GM10248 (cell line): ENCODE measurements around the gene MAP10.

Source experiments
- CTCF ChIA-PET: fragments of 300-600 bp; sonication (Branson Sonifier 250); formaldehyde crosslinking; extraction: SDS; loops from one replicate; lab custom pipeline; 2021; ENCODE audit warnings: antibody characterized with exemption; lab: Yijun Ruan, JAX
- POLR2A ChIA-PET: fragments of 350-650 bp; sonication (Branson Sonifier 250); formaldehyde crosslinking; extraction: SDS; loops from one replicate; lab custom pipeline; 2020; ENCODE audit warnings: antibody characterized with exemption; lab: Yijun Ruan, JAX
- DNase-seq: peaks from one replicate; pipeline ENCODE4 v3.0.0; 2012; ENCODE audit errors: extremely low spot score
- CTCF ChIP-seq: IDR thresholded peaks from 2 replicates; pipeline ENCODE4 v1.5.1; 2012; ENCODE audit warnings: mild to moderate bottlenecking, low read depth; ENCODE audit errors: extremely low read depth, missing control alignments, control extremely low read depth

The MAP10 gene

DNA sequence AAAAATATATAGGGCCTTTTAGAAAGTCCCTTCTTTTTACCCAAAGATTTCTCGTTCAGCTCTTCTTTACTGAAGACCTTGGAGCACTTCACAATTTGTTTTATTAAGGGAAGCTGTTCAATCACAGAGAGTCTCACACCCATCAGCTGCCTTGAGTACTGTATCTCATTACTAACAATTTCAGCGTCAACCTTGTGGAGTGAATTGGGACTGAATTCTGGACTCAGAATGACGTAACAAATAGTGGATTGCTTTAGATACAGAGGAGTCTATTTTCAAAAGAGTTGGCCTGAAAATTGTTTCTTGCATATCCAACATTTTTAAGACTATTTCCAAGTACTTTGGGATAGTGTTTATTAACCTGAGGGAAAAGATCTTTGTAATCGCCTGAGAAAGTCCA, 7.9 kb downstream of the MAP10 start:
- CTCF ChIA-PET: interaction anchor here (1.2 kb wide), 1 partner anchor 12 kb away, joined by 5 read pairs; no protein-coding TSS in a partner anchor
- DNase-seq: no peak
- POLR2A ChIA-PET: no interaction called here
- no peak for TF ChIP-seq CTCF

DNA sequence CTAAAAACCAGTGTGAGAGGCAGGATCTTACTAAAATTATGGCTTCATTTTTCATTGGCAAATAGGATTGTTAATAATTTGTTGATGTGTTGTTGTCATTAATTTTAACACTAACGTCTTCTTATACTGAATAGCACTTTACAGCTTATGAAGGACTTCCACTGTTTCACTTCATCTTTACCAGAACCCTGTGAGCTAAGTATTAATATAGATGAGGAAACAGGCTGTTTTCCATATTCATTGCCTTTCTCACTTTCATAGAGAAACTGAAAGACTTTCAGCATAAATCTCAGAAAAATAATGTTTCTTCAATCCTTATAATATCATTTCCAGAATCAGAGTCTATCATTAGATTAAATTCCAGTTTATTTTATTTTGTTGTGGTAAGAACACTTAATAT, 8.5 kb downstream of the MAP10 start:
- DNase-seq: no peak
- TF ChIP-seq CTCF: no peak
- POLR2A ChIA-PET: no interaction called here
- CTCF ChIA-PET: no interaction called here

DNA sequence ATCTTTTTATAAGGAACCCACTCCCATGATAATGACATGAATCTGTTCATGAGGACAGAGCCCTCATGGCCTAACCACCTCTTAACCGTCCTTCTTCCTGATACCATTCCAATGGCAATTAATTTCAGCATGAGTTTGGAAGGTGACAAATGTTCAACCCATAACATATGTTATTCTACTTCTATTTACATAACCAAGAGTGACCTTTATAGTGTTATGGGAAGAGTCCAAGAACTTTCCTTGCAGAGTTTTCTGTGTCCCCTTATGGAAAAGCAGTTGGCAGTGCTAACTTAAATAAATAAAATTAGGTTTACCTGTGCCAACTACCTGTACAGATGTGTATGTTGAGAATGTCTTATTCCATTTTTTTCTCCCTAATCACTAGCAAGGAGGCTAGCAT, 11.1 kb downstream of the MAP10 start:
- TF ChIP-seq CTCF: no peak
- ChIA-PET CTCF (no interaction called here), POLR2A (no interaction called here)
- no peak for DNase-seq

DNA sequence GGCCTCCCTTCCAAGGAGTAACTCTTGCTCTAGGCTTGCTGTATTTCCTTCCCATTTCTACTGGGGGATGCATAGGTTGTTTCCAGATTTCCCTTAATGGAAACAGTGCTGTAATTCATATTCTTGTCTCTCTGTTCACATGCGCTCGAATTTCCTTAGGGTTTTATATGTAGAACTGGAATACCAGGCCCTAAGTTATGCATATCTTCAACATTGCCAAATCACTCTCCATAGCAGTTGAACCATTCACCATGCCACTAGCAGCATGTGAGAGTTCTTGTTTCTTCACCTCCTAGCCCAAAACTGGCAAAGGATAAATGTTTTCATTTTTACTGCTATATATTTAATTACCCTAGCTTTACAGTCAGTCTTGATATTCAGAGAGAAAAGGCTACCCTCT, 12.8 kb downstream of the MAP10 start:
- DNase-seq: no peak
- TF ChIP-seq CTCF: no peak
- CTCF ChIA-PET: no interaction called here
- POLR2A ChIA-PET: no interaction called here

DNA sequence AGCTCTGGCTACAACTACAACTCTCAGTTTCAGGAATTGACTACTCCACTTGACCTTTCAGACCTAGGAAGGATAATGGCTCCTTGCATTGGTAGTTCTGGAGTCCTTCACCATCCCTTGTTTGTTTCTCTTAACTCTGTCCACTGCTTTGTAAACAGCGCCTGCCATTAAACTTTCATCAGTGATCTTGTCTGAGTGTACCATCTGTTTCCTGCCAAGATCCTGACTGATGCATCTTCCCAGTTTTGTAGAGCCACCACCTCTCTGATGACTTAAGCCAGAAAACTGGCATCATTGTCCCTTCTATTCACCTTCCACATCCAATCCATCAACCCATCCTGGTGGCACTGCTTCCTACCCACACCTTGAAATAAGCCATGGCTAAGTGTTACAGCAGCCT, 15.2 kb downstream of the MAP10 start:
- POLR2A ChIA-PET: no interaction called here
- TF ChIP-seq CTCF: no peak
- DNase-seq: no peak

GRCh38 chr1:232822530-232822929, 17.3 kb downstream of the MAP10 start:
- POLR2A ChIA-PET: no interaction called here
- no peak for DNase-seq
- CTCF ChIA-PET: no interaction called here
- TF ChIP-seq CTCF: no peak

More for the DNA sequence above, 15.2 kb downstream of the MAP10 start:
- CTCF ChIA-PET: no interaction called here

- ChIA-PET CTCF (no interaction called here), POLR2A (no interaction called here)
- no peak for DNase-seq
- no peak for TF ChIP-seq CTCF
Measured at GRCh38 chr1:232826318-232826717, 21.1 kb downstream of the MAP10 start.
